ENCODE results near the gene AFAP1L2. TPM values are rescaled to one million over a fixed set of nuclear protein-coding genes. Genes with fewer than 3 reads are reported as not detected.

Gene AFAP1L2
- total RNA-seq, 2 experiments from 2014 or later = 2.3 to 8.6 TPM

GRCh38 chr10:114393482-114393881 is 10.8 kb downstream of the AFAP1L2 start:
- Histone ChIP-seq H3K4me1 (ENCODE audit: insufficient read depth, low read length, poor library complexity, severe bottlenecking) (no peaks in the 10 kb centered on the region), H3K4me2 (ENCODE audit: low read length) (no peak overlapping the region), H3K9me3 (ENCODE audit: low read length) (no peaks in the 10 kb centered on the region), H3K79me2 (ENCODE audit: insufficient read depth, low read depth, low read length) (no peaks in the 10 kb centered on the region), H4K20me1 (ENCODE audit: insufficient read depth, low read length) (no peaks in the 10 kb centered on the region), H3K36me3 (ENCODE audit: insufficient read depth, low read length) (no peaks in the 10 kb centered on the region), H2AFZ (ENCODE audit: low read length) (no peak overlapping the region), H3K9me2 (ENCODE audit: insufficient read depth, low read length) (no peaks in the 10 kb centered on the region), H3K4me3 (ENCODE audit: low read depth, low read length, poor library complexity, severe bottlenecking) (no peak overlapping the region), H3K27ac (ENCODE audit: low read depth, low read length, poor library complexity, severe bottlenecking) (no peak overlapping the region)
- intact Hi-C loops (cut with micrococcal nuclease; ENCODE audit: unreplicated experiment) = loop anchor here (5.0 kb wide), 1 partner anchor 91 kb away; no protein-coding TSS in a partner anchor
- POLR2A ChIA-PET = no interaction called here
- DNase-seq (ENCODE audit: low spot score) = no peak
- TF ChIP-seq EZH2phosphoT487 (IDR thresholded peaks at IDR 0.05; ENCODE audit: borderline replicate concordance, low read depth, low read length) (no peak), CTCF (conservative IDR thresholded peaks at IDR 0.05; ENCODE audit: low read length) (no peak)
- CTCF ChIA-PET (ENCODE audit: unreplicated experiment) = no interaction called here
- no TSS peak for BruUV-seq (replicated peaks)

GRCh38 chr10:114392112-114392835 is 12.0 kb downstream of the AFAP1L2 start:
- no TSS peak for BruUV-seq (replicated peaks)
- no peaks in the 10 kb centered on the region for H3K9me2 ChIP-seq (ENCODE audit: insufficient read depth, low read length)
- no peak for DNase-seq (ENCODE audit: low spot score)
- POLR2A ChIA-PET = interaction anchor here (0.5 to 0.7 kb wide), 4 partner anchors 16 to 470 kb away, joined by 3 to 4 read pairs (median 3); no protein-coding TSS in a partner anchor
- TF ChIP-seq CTCF (conservative IDR thresholded peaks at IDR 0.05; ENCODE audit: low read length) (no peak), EZH2phosphoT487 (IDR thresholded peaks at IDR 0.05; ENCODE audit: borderline replicate concordance, low read depth, low read length) (no peak)
- intact Hi-C loops (cut with micrococcal nuclease; ENCODE audit: unreplicated experiment) = loop anchor here (5.0 kb wide), 1 partner anchor 90 kb away; no protein-coding TSS in a partner anchor
- no peaks in the 10 kb centered on the region for H3K9me3 ChIP-seq (ENCODE audit: low read length)
- no peaks in the 10 kb centered on the region for H3K79me2 ChIP-seq (ENCODE audit: insufficient read depth, low read depth, low read length)
- CTCF ChIA-PET (ENCODE audit: unreplicated experiment) = no interaction called here
- no peak overlapping the region for H3K4me3 ChIP-seq (ENCODE audit: low read depth, low read length, poor library complexity, severe bottlenecking)
- no peaks in the 10 kb centered on the region for H3K4me1 ChIP-seq (ENCODE audit: insufficient read depth, low read length, poor library complexity, severe bottlenecking)
- no peak overlapping the region for H3K4me2 ChIP-seq (ENCODE audit: low read length)
- no peak overlapping the region for H2AFZ ChIP-seq (ENCODE audit: low read length)
- no peak overlapping the region for H3K27ac ChIP-seq (ENCODE audit: low read depth, low read length, poor library complexity, severe bottlenecking)
- no peaks in the 10 kb centered on the region for H3K36me3 ChIP-seq (ENCODE audit: insufficient read depth, low read length)
- H4K20me1 ChIP-seq (ENCODE audit: insufficient read depth, low read length) = no peaks in the 10 kb centered on the region

- intact Hi-C loops (cut with micrococcal nuclease; ENCODE audit: unreplicated experiment) = loop anchor here (5.0 kb wide), 1 partner anchor 89 kb away; no protein-coding TSS in a partner anchor
- H3K4me2 ChIP-seq (ENCODE audit: low read length) = no peak overlapping the region
- H3K4me1 ChIP-seq (ENCODE audit: insufficient read depth, low read length, poor library complexity, severe bottlenecking) = no peaks in the 10 kb centered on the region
- POLR2A ChIA-PET = interaction anchor here (0.6 kb wide), 1 partner anchor 470 kb away, joined by 3 read pairs; no protein-coding TSS in a partner anchor
- H3K9me2 ChIP-seq (ENCODE audit: insufficient read depth, low read length) = no peaks in the 10 kb centered on the region
- no peak overlapping the region for H3K4me3 ChIP-seq (ENCODE audit: low read depth, low read length, poor library complexity, severe bottlenecking)
- H3K9me3 ChIP-seq (ENCODE audit: low read length) = no peaks in the 10 kb centered on the region
- no peak for DNase-seq (ENCODE audit: low spot score)
- no TSS peak for BruUV-seq (replicated peaks)
- H3K27ac ChIP-seq (ENCODE audit: low read depth, low read length, poor library complexity, severe bottlenecking) = no peak overlapping the region
- H3K79me2 ChIP-seq (ENCODE audit: insufficient read depth, low read depth, low read length) = no peaks in the 10 kb centered on the region
- no peak overlapping the region for H2AFZ ChIP-seq (ENCODE audit: low read length)
- H3K36me3 ChIP-seq (ENCODE audit: insufficient read depth, low read length) = no peaks in the 10 kb centered on the region
- no peak for TF ChIP-seq CTCF (conservative IDR thresholded peaks at IDR 0.05; ENCODE audit: low read length)
- no peak for TF ChIP-seq EZH2phosphoT487 (IDR thresholded peaks at IDR 0.05; ENCODE audit: borderline replicate concordance, low read depth, low read length)
- CTCF ChIA-PET (ENCODE audit: unreplicated experiment) = no interaction called here
- H4K20me1 ChIP-seq (ENCODE audit: insufficient read depth, low read length) = no peaks in the 10 kb centered on the region
Observed at GRCh38 chr10:114391599-114391998, 12.7 kb downstream of the AFAP1L2 start.
